NCI-H2107 treated with DMSO at 0.1 percent for 48 hours (cell line): ENCODE measurements around the gene CRYGA.
"Not testable (repeated sequence)": the region's sequence is repeated elsewhere in the genome, so short reads cannot be mapped to it uniquely, and the experiment has no call there.

Experiments used
- DNase-seq: peaks from one replicate; lab custom pipeline; 2025; ENCODE audit not compliant: unreplicated experiment; lab: John Stamatoyannopoulos, UW

CRYGA gene

GRCh38 chr2:208127090-208127489 is 36.3 kb downstream of the CRYGA start:
- no peak for DNase-seq

GRCh38 chr2:208125251-208125650 is 38.1 kb downstream of the CRYGA start:
- DNase-seq: no peak

- DNase-seq: not testable (repeated sequence)
These were observed 39.2 kb downstream of the CRYGA start, which contains the start of gene CRYGD for GRCh38 chr2:208124013-208124715. Gene CRYGD, minus strand, starts transcription at chr2:208124524. Its CDS starts 51 bp downstream, at chr2:208124473.

GRCh38 chr2:208122248-208122647 is 41.1 kb downstream of the CRYGA start:
- no peak for DNase-seq

GRCh38 chr2:208118918-208119317 is 44.5 kb downstream of the CRYGA start:
- no peak for DNase-seq

GRCh38 chr2:208117390-208117789 is 46.0 kb downstream of the CRYGA start:
- not testable (repeated sequence) for DNase-seq

- DNase-seq: peak; percentile 85
These were observed 50.4 kb downstream of the CRYGA start for GRCh38 chr2:208112969-208113368.

GRCh38 chr2:208112273-208112745 is 51.1 kb downstream of the CRYGA start:
- DNase-seq: not testable (repeated sequence)
